ENCODE data around the gene AGAP2.

The AGAP2 gene

GRCh38 chr12:57750561-57751431 is 12.3 kb upstream of the AGAP2 start:
- DNase-seq (ENCODE audit: low spot score), result no peak
- TF ChIP-seq CTCF (conservative IDR thresholded peaks at IDR 0.05; ENCODE audit: low read depth), result no peak
- H3K27ac ChIP-seq, result peak overlapping the region; percentile 81
- POLR2A ChIA-PET (ENCODE audit: low non-redundant PET), result no interaction called here
- CTCF ChIA-PET, result no interaction called here

- no peak for TF ChIP-seq CTCF (conservative IDR thresholded peaks at IDR 0.05; ENCODE audit: low read depth)
- ChIA-PET POLR2A (ENCODE audit: low non-redundant PET) (no interaction called here), CTCF (interaction anchor here (0.7 kb wide), 1 partner anchor 1295 kb away, joined by 9 read pairs; no protein-coding TSS in a partner anchor)
- no peak for DNase-seq (ENCODE audit: low spot score)
- peak overlapping the region; percentile 26 for H3K27ac ChIP-seq
Measured at GRCh38 chr12:57749061-57749460, 10.5 kb upstream of the AGAP2 start.

- ChIA-PET CTCF (interaction anchor here (2.5 kb wide), 1 partner anchor 20 kb away, joined by 14 read pairs; no protein-coding TSS in a partner anchor), POLR2A (ENCODE audit: low non-redundant PET) (no interaction called here)
- no peak for DNase-seq (ENCODE audit: low spot score)
- H3K27ac ChIP-seq, result peak overlapping the region; percentile 92
- TF ChIP-seq CTCF (conservative IDR thresholded peaks at IDR 0.05; ENCODE audit: low read depth), result no peak
Measured at GRCh38 chr12:57746025-57746424, 7.5 kb upstream of the AGAP2 start.

- peak overlapping the region; percentile 92 for H3K27ac ChIP-seq
- TF ChIP-seq CTCF (conservative IDR thresholded peaks at IDR 0.05; ENCODE audit: low read depth), result no peak
- DNase-seq (ENCODE audit: low spot score), result no peak
- POLR2A ChIA-PET (ENCODE audit: low non-redundant PET), result no interaction called here
- CTCF ChIA-PET, result interaction anchor here (0.5 to 2.5 kb wide), 2 partner anchors 19 to 112 kb away, joined by 3 to 14 read pairs; no protein-coding TSS in a partner anchor
Measured at GRCh38 chr12:57745485-57745881, 6.9 kb upstream of the AGAP2 start.

GRCh38 chr12:57744777-57745484 is 6.4 kb upstream of the AGAP2 start, which contains the start of gene TSPAN31:
TSS of gene TSPAN31 (plus strand) at chr12:57745039. CDS start at chr12:57745155, 116 bp downstream.
- DNase-seq (ENCODE audit: low spot score), result peak; percentile 97
- TF ChIP-seq CTCF (conservative IDR thresholded peaks at IDR 0.05; ENCODE audit: low read depth), result no peak
- H3K27ac ChIP-seq, result peak within 1 kb of the TSS; percentile 92
- ChIA-PET CTCF (interaction anchor here (0.5 to 2.5 kb wide), 3 partner anchors 19 to 111 kb away, joined by 3 to 14 read pairs (median 3); no protein-coding TSS in a partner anchor), POLR2A (ENCODE audit: low non-redundant PET) (interaction anchor here (0.5 to 0.7 kb wide), 3 partner anchors 88 to 227 kb away, joined by 5 read pairs; no protein-coding TSS in a partner anchor)

- POLR2A ChIA-PET (ENCODE audit: low non-redundant PET), result interaction anchor here (0.5 to 0.7 kb wide), 3 partner anchors 89 to 226 kb away, joined by 5 read pairs; no protein-coding TSS in a partner anchor
- peak; percentile 88 for DNase-seq (ENCODE audit: low spot score)
- CTCF ChIA-PET, result interaction anchor here (0.7 to 2.5 kb wide), 3 partner anchors 18 to 56 kb away, joined by 3 to 14 read pairs (median 4); no protein-coding TSS in a partner anchor
- H3K27ac ChIP-seq, result peak overlapping the region; percentile 92
- no peak for TF ChIP-seq CTCF (conservative IDR thresholded peaks at IDR 0.05; ENCODE audit: low read depth)
Measured at GRCh38 chr12:57744194-57744776, 5.7 kb upstream of the AGAP2 start.
